Astrocyte (in vitro differentiated cells and primary cell): ENCODE results near the gene URGCP. TPM values are rescaled to one million over a fixed set of nuclear protein-coding genes. Genes with fewer than 3 reads are reported as not detected.

Source experiments
- DNase-seq: peaks from one replicate; pipeline ENCODE4 v3.0.0-alpha.2; 2010; ENCODE audit warnings: low read depth
- FAIRE-seq: peaks from 2 replicates; lab custom pipeline; 2011; peaks lifted over from hg19 to GRCh38; lab: Jason Lieb, UNC
- H2AFZ ChIP-seq: 2 replicates; pipeline ENCODE4 v1.6.0; 2012; ENCODE audit warnings: low read depth, low read length, inconsistent platforms
- H3K27ac ChIP-seq: 2 replicates; pipeline ENCODE4 v1.5.1; 2011; ENCODE audit warnings: low read depth, low read length, inconsistent platforms
- H3K27me3 ChIP-seq: 2 replicates; pipeline ENCODE4 v1.6.0; 2011; ENCODE audit warnings: low read length, inconsistent platforms; ENCODE audit not compliant: insufficient read depth
- H3K36me3 ChIP-seq: 2 replicates; pipeline ENCODE4 v1.5.1; 2011; ENCODE audit warnings: low read length, inconsistent platforms; ENCODE audit not compliant: insufficient read depth
- H3K4me1 ChIP-seq: 2 replicates; pipeline ENCODE4 v1.5.1; 2011; ENCODE audit warnings: low read length, inconsistent platforms; ENCODE audit not compliant: insufficient read depth
- H3K4me2 ChIP-seq: 2 replicates; pipeline ENCODE4 v1.6.0; 2012; ENCODE audit warnings: low read length, inconsistent platforms
- H3K4me3 ChIP-seq: 2 replicates; pipeline ENCODE4 v1.5.1; 2011; ENCODE audit warnings: low read depth, mild to moderate bottlenecking, low read length, inconsistent platforms; ENCODE audit not compliant: insufficient read depth
- H3K79me2 ChIP-seq: 2 replicates; pipeline ENCODE4 v1.6.0; 2012; ENCODE audit warnings: mild to moderate bottlenecking, low read length, inconsistent platforms; ENCODE audit not compliant: insufficient read depth
- H3K9ac ChIP-seq: 2 replicates; pipeline ENCODE4 v1.6.0; 2012; ENCODE audit warnings: mild to moderate bottlenecking, low read length, inconsistent platforms
- H3K9me3 ChIP-seq: 2 replicates; pipeline ENCODE4 v1.5.1; 2012; ENCODE audit warnings: low read depth, mild to moderate bottlenecking, low read length, inconsistent platforms; ENCODE audit not compliant: insufficient read depth
- H4K20me1 ChIP-seq: 2 replicates; pipeline ENCODE4 v1.6.0; 2012; ENCODE audit warnings: low read length, inconsistent platforms; ENCODE audit not compliant: insufficient read depth
- H3K27ac Mint-ChIP-seq: one replicate; pipeline ENCODE4 v1.8.0; 2021; ENCODE audit warnings: mild to moderate bottlenecking, mixed read lengths; ENCODE audit not compliant: unreplicated experiment
- H3K27me3 Mint-ChIP-seq: one replicate; pipeline ENCODE4 v1.8.0; 2021; ENCODE audit warnings: low read depth, mixed read lengths; ENCODE audit not compliant: unreplicated experiment
- H3K36me3 Mint-ChIP-seq: one replicate; pipeline ENCODE4 v1.8.0; 2021; ENCODE audit warnings: low read depth, mixed read lengths; ENCODE audit not compliant: unreplicated experiment
- H3K4me1 Mint-ChIP-seq: one replicate; pipeline ENCODE4 v1.8.0; 2021; ENCODE audit warnings: low read depth, mixed read lengths; ENCODE audit not compliant: unreplicated experiment
- H3K4me3 Mint-ChIP-seq: one replicate; pipeline ENCODE4 v1.8.0; 2021; ENCODE audit warnings: mild to moderate bottlenecking, moderate library complexity, mixed read lengths; ENCODE audit not compliant: unreplicated experiment
- H3K9me3 Mint-ChIP-seq: one replicate; pipeline ENCODE4 v1.8.0; 2021; ENCODE audit warnings: mild to moderate bottlenecking, mixed read lengths; ENCODE audit not compliant: unreplicated experiment
- CTCF ChIP-seq: IDR thresholded peaks from 2 replicates; pipeline ENCODE4 v1.5.1; 2011; ENCODE audit warnings: low read depth, mild to moderate bottlenecking, inconsistent platforms, low read length, moderate library complexity; ENCODE audit not compliant: insufficient read depth
- EZH2 ChIP-seq: IDR thresholded peaks from 2 replicates; pipeline ENCODE4 v1.6.1; 2012; ENCODE audit warnings: mild to moderate bottlenecking, low read length, inconsistent platforms; ENCODE audit not compliant: insufficient read depth
- total RNA-seq: library from RNA; stranded (reverse); gene quantifications from 2 replicates; pipeline ENCODE4 v1.2.1, GENCODE V29; 2021

The URGCP gene
- total RNA-seq, 1 donor from 2014 or later, result 23.0 TPM

DNA sequence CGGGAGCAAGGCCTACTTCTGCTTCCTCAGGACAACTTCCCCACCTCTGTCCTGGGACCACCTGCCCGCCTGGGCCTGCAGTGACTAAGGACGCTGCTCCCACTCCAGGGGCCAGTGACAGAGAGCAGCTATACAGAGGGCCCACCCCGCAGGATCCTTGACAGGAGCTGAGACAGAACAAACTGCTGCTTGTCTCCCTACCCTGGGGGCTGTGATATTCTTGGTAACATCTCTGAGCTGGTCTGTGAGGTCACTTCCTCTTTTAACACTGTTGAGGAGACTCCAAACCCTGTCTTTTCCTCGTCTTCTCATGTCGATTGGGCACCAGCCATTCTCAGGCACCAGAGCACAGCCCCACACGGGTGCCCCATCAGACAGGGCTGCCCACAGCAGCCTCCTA is 30.2 kb downstream of the URGCP start:
- DNase-seq, result no peak
- Histone ChIP-seq H3K79me2 (peaks cover 16% of the 10 kb centered on the region), H3K9ac (no peak overlapping the region), H3K27ac (no peak overlapping the region), H4K20me1 (no peaks in the 10 kb centered on the region), H3K36me3 (peaks cover 24% of the 10 kb centered on the region), H3K4me1 (peaks cover 40% of the 10 kb centered on the region), H3K4me3 (no peak overlapping the region), H3K4me2 (no peak overlapping the region), H3K27me3 (no peaks in the 10 kb centered on the region), H2AFZ (no peak overlapping the region), H3K9me3 (no peaks in the 10 kb centered on the region)
- Mint-ChIP-seq H3K27me3 (no peaks in the 10 kb centered on the region), H3K9me3 (peaks cover 2% of the 10 kb centered on the region), H3K4me3 (no peak overlapping the region), H3K27ac (no peak overlapping the region), H3K36me3 (peaks cover 37% of the 10 kb centered on the region), H3K4me1 (peaks cover 23% of the 10 kb centered on the region)
- no peak for FAIRE-seq
- TF ChIP-seq EZH2 (no peak), CTCF (no peak)

DNA sequence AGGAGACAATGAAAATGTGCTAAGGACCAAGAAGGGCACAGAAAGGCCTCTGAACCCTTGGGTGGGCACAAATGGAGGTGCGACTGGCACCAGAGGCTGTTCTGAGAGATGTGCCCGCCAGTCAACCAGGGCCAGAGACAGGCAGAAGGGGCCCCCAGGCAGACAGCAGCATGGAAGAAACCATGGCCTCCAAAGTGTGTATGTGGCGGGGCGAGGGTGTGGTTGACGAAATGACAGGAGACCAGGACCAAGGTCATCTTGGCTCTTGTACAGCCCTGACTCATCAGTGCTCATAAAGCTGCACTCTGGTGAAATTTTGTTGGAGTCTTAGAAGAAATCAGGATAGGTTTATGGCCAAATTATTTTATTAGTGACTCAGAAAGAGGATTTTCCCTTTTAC is 33.1 kb downstream of the URGCP start:
- H2AFZ ChIP-seq, result no peak overlapping the region

More for the DNA sequence above, 33.1 kb downstream of the URGCP start:
- FAIRE-seq, result no peak
- Mint-ChIP-seq H3K9me3 (peaks cover 2% of the 10 kb centered on the region), H3K4me1 (peaks cover 19% of the 10 kb centered on the region), H3K36me3 (peaks cover 29% of the 10 kb centered on the region), H3K4me3 (no peak overlapping the region), H3K27me3 (no peaks in the 10 kb centered on the region), H3K27ac (no peak overlapping the region)
- Histone ChIP-seq H4K20me1 (no peaks in the 10 kb centered on the region), H3K4me2 (peak overlapping the region; percentile 71), H3K27ac (peak overlapping the region; percentile 86), H3K4me1 (peaks cover 33% of the 10 kb centered on the region), H3K9ac (peak overlapping the region; percentile 71), H3K36me3 (peaks cover 10% of the 10 kb centered on the region), H3K4me3 (peak overlapping the region; percentile 12), H3K27me3 (no peaks in the 10 kb centered on the region), H3K79me2 (peaks cover 18% of the 10 kb centered on the region), H3K9me3 (no peaks in the 10 kb centered on the region)
- peak; percentile 71 for DNase-seq
- TF ChIP-seq EZH2 (no peak), CTCF (no peak)
